Activated naive CD4-positive, alpha-beta T cell (primary cell): ENCODE measurements around the gene PHKA2.

Source experiments
- DNase-seq, 4 experiments: peaks; one replicate each; lab custom pipeline; 2025; lab: John Stamatoyannopoulos, UW

Gene PHKA2

GRCh38 chrX:18974993-18975392 is 8.9 kb downstream of the PHKA2 start:
- DNase-seq, result no peak

GRCh38 chrX:18973527-18974192 is 10.3 kb downstream of the PHKA2 start:
- DNase-seq, result no peak

GRCh38 chrX:18971506-18971905 is 12.4 kb downstream of the PHKA2 start:
- no peak for DNase-seq

- no peak for DNase-seq
Observed at GRCh38 chrX:18970465-18970864, 13.4 kb downstream of the PHKA2 start.

GRCh38 chrX:18966624-18967023 is 17.3 kb downstream of the PHKA2 start:
- DNase-seq, result no peak

- DNase-seq, result no peak
Observed at GRCh38 chrX:18964901-18965300, 19.0 kb downstream of the PHKA2 start.

- DNase-seq, result no peak
Observed at GRCh38 chrX:18964026-18964425, 19.9 kb downstream of the PHKA2 start.

- DNase-seq, result no peak
Observed at GRCh38 chrX:18962329-18962728, 21.6 kb downstream of the PHKA2 start.

GRCh38 chrX:18961686-18962085 is 22.2 kb downstream of the PHKA2 start:
- DNase-seq, result no peak

- no peak for DNase-seq
Observed at GRCh38 chrX:18956303-18957032, 27.4 kb downstream of the PHKA2 start.

- no peak for DNase-seq
Observed at GRCh38 chrX:18955676-18956075, 28.2 kb downstream of the PHKA2 start.

- DNase-seq, result no peak
Observed at GRCh38 chrX:18951032-18951431, 32.9 kb downstream of the PHKA2 start.

- DNase-seq, result no peak
Observed at GRCh38 chrX:18949944-18950301, 34.0 kb downstream of the PHKA2 start.

GRCh38 chrX:18949291-18949943 is 34.5 kb downstream of the PHKA2 start:
- DNase-seq, result no peak

GRCh38 chrX:18946611-18947010 is 37.3 kb downstream of the PHKA2 start:
- no peak for DNase-seq

GRCh38 chrX:18946157-18946556 is 37.8 kb downstream of the PHKA2 start:
- DNase-seq, result no peak

GRCh38 chrX:18945483-18945882 is 38.4 kb downstream of the PHKA2 start:
- no peak for DNase-seq

GRCh38 chrX:18944482-18944881 is 39.4 kb downstream of the PHKA2 start:
- DNase-seq, result no peak

- no peak for DNase-seq
Observed at GRCh38 chrX:18941896-18942295, 42.0 kb downstream of the PHKA2 start.

- DNase-seq, result no peak
Observed at GRCh38 chrX:18938710-18939109, 45.2 kb downstream of the PHKA2 start.

GRCh38 chrX:18937173-18937572 is 46.7 kb downstream of the PHKA2 start:
- no peak for DNase-seq

- DNase-seq, result no peak
Observed at GRCh38 chrX:18935893-18936292, 48.0 kb downstream of the PHKA2 start.

- DNase-seq, result no peak
Observed at GRCh38 chrX:18934708-18935107, 49.2 kb downstream of the PHKA2 start.
